IPS-11a (cell line): ENCODE data around the gene MAN1A2.
"Not testable (repeated sequence)": the region's sequence is repeated elsewhere in the genome, so short reads cannot be mapped to it uniquely, and the experiment has no call there.

Source experiments
- H3K4me3 ChIP-seq: one replicate; pipeline ENCODE4 v1.5.1; 2013; ENCODE audit warnings: low read depth, low read length, control low read depth

MAN1A2 gene

DNA sequence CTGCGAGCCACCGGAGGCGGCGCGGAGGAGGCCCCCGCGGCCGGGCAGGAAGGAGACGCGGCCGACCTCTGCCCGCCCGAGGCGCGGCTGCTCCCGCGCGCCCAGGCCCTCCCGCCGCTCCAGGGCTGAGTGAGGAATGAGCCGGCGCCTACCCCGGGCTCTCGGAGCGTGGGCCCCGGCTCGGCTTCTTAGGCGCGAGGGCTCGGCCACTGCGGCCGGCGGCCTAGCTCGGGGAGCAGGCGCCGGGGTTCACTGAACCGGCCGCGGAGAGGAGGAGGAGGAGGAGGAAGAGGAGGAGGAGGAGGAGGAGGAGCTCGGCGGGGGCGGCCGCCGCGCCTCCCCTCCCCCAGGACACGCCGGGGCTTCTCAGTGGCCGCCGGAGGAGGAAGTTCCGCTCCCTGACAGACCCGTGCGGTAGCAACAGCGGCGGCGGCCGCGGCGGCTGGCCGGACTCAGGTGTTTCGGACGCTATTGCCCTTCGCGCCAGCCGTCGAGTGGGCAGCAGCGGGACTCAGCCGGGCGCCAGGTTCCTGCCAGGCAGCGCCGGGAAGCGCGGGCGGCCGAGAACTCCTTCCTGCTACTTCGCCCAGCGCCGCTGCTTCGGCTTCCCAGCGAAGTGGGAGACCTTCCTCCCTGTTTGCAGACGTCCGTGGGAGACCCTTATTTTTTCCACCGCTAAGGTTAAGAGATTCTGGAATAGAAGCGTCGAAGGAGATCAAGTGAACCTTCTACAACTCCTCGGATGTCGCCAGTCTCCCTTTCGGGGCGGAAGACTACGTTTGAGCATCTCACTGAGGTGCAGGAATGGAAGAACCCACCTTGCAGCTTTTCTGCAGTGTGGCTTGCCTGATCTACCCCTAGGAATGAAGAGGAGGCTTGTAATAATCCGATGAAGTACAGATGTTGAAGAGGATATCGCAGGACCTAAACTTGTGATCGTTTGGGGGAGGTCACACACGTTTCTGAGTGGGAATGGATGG, at the start of gene MAN1A2:
MAN1A2 (plus strand) TSS at position 404 of the 980 bp plus-strand sequence. CDS start 735 bp downstream, outside the sequence.
- H3K4me3 ChIP-seq: peak within 1 kb of the TSS; percentile 67

DNA sequence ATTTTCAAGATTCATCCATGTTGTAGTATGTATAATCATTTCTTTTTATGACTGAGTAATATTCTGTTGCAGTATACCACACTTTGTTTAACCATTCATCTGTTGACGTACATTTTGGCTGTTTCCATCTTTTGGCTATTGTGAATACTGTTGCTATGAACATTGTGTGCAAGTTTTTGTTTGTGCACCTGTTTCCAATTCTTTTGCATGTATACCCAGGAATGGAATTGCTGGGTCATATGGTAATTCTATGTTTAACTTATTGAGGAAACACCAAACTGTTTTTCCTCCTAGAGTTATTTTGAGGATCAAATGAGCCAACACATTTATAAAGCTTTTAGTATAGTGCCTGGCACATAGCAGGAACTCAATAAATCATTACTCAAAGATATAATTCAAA, 49.2 kb upstream of the MAN1A2 start:
- H3K4me3 ChIP-seq: no peak overlapping the region

DNA sequence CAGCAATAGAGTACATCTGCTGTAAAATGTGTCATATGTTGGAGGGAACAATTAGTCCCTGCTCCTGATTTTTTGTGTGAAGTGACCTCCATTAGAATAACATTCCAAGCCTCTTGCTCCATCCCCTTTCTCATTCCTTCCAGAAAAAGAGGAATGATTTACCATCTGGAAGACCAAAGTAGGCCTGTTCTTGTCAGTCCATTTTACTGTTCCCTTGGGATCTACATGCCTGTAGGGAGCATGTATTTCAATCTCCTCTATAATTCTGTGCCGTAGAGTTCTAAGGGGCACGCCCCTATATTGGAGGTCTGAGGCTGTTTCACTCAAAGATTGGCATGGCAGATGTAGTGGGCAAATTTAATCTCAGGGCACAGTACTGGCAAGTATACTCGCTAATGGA, 48.8 kb upstream of the MAN1A2 start:
- H3K4me3 ChIP-seq: no peak overlapping the region

- no peak overlapping the region for H3K4me3 ChIP-seq
Measured at GRCh38 chr1:117320515-117320914, 46.7 kb upstream of the MAN1A2 start.

DNA sequence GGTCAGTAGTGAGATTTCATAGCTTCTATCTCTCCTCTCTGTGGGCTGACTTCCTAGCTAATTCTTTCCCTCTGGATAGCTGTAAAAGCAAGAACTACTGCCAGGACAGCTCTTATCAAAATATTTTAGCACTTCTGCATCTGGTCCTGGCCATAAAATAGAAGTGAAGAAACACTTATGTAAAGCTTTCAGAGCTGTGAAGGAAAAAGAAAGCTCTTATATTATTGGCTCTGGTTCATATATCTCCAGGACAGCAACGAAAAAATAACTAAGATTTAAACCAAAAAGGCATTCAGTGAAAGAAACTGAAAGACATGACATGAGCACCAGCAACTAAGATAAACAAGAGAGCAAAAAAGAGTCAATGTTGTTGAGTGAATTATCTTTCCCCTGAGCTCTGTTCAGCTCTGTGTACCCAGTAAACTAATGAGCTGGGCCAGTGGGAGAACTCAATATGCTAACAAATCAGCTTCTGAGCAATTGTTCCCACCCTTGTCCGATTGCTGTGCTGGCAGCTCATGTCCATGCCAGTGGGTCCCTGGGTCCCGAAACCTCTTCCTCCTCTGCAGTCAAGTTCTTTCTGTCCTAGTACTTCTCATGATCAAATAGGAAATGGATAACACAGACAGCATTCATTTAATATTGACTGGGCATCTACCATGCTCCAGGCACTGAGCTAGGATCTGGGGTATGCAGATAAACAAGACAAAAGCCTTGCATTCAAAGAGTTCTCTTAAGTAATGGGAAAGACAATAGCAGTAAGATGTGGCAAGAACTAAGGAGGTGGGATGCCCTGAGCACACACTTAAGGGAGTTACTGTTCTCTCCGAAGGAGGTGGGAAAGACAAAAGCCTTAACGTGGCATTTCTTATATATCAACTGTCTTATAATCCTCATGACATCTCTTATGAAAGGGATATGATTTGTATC, 45.3 kb upstream of the MAN1A2 start:
- H3K4me3 ChIP-seq: no peak overlapping the region

- H3K4me3 ChIP-seq: no peak overlapping the region
Measured at GRCh38 chr1:117324357-117324756, 42.9 kb upstream of the MAN1A2 start.

- H3K4me3 ChIP-seq: not testable (repeated sequence)
Measured at GRCh38 chr1:117326035-117326434, 41.2 kb upstream of the MAN1A2 start.

GRCh38 chr1:117327011-117327410, 40.2 kb upstream of the MAN1A2 start:
- no peak overlapping the region for H3K4me3 ChIP-seq

DNA sequence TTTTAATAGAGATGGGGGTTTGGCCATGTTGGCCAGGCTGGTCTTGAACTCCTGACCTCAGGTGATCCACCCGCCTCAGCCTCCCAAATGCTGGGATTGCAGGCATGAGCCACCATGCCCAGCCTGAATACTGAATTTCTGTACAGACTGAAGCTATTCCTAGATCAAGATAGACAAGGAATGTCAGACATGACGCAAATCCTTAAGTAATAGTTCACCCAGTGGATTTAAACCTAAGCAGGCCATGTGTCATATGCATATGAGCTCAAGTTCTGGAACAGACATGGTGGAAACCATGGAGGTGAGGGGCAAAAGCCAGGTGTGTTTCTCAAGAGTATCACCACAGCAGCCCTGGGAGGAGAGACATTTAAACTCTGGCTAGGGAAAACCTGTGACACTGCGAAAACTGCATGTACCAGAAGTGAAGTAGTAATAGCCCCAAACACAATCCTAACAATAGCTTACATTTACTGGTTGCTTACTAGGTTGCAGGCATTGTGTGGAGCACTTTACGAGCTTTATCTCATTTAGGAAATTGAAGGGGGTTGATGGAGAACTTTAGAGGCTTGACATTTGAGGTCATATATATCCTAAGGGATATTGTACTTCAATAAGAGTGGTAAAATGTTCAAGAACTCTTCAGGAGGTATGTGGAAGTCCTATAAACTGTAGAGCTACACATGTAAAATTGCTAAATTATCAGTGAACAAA, 31.7 kb upstream of the MAN1A2 start:
- H3K4me3 ChIP-seq: no peak overlapping the region

- H3K4me3 ChIP-seq: no peak overlapping the region
Measured at GRCh38 chr1:117336088-117336817, 31.0 kb upstream of the MAN1A2 start.

GRCh38 chr1:117339866-117340700, 27.2 kb upstream of the MAN1A2 start:
- H3K4me3 ChIP-seq: no peak overlapping the region

- H3K4me3 ChIP-seq: no peak overlapping the region
Measured at GRCh38 chr1:117341123-117341522, 26.1 kb upstream of the MAN1A2 start.

- H3K4me3 ChIP-seq: no peak overlapping the region
Measured at GRCh38 chr1:117342397-117342796, 24.9 kb upstream of the MAN1A2 start.

- H3K4me3 ChIP-seq: no peak overlapping the region
Measured at GRCh38 chr1:117346206-117346928, 20.9 kb upstream of the MAN1A2 start.

DNA sequence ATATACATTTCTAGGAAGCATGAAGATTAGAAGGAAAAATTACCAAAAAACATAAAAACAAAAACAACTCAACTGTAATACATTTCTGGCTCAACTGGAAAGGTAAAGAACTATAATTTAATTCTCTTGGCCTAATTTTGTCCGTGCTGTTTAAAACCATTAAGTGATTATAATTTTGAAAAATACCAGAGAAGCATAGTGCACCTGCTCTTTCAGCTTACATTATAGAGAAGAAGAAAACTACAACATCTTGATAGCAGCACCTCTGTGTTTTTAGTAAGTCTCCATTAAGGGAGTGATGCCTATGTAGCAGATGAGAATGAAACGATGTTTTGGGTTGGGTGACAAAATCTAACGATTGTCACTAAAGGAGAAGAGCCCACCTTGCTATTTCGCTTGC, 19.3 kb upstream of the MAN1A2 start:
- no peak overlapping the region for H3K4me3 ChIP-seq

GRCh38 chr1:117352695-117353094, 14.6 kb upstream of the MAN1A2 start:
- not testable (repeated sequence) for H3K4me3 ChIP-seq

- H3K4me3 ChIP-seq: not testable (repeated sequence)
Measured at GRCh38 chr1:117357833-117358603, 9.2 kb upstream of the MAN1A2 start.

DNA sequence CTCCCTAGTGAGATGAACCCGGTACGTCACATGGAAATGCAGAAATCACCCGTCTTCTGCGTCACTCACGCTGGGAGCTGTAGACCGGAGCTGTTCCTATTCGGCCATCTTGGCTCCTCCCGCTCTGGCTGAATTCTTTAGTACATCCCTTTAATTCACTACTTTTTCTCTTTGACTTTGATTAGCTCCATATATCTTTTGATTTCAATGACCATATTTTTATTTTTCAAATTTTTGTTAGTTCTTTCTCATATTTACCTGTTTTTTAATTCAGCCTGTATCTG, 8.7 kb upstream of the MAN1A2 start:
- H3K4me3 ChIP-seq: not testable (repeated sequence)
